GM12875 (cell line): ENCODE measurements around the gene GPR15.
A peak's percentile ranks its signal among the peaks of the same experiment; 100 is the strongest.

ENCODE experiments used
- H3K4me3 ChIP-seq: one replicate; pipeline ENCODE4 v1.5.1; 2011; ENCODE audit warnings: low read depth, low read length, control low read depth
- TF ChIP-seq, protein P1 (sequence below): IDR thresholded peaks from 2 replicates; pipeline ENCODE4 v1.5.1; 2011; ENCODE audit warnings: low read depth, mild to moderate bottlenecking, control low read depth, inconsistent platforms, low read length, moderate library complexity, borderline replicate concordance; ENCODE audit not compliant: insufficient read depth

The GPR15 gene

GRCh38 chr3:98563661-98564281 lies 32.0 kb downstream of the GPR15 start:
- peak overlapping the region; percentile 2 for H3K4me3 ChIP-seq
- TF ChIP-seq, protein P1, sequence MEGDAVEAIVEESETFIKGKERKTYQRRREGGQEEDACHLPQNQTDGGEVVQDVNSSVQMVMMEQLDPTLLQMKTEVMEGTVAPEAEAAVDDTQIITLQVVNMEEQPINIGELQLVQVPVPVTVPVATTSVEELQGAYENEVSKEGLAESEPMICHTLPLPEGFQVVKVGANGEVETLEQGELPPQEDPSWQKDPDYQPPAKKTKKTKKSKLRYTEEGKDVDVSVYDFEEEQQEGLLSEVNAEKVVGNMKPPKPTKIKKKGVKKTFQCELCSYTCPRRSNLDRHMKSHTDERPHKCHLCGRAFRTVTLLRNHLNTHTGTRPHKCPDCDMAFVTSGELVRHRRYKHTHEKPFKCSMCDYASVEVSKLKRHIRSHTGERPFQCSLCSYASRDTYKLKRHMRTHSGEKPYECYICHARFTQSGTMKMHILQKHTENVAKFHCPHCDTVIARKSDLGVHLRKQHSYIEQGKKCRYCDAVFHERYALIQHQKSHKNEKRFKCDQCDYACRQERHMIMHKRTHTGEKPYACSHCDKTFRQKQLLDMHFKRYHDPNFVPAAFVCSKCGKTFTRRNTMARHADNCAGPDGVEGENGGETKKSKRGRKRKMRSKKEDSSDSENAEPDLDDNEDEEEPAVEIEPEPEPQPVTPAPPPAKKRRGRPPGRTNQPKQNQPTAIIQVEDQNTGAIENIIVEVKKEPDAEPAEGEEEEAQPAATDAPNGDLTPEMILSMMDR = no peak

DNA sequence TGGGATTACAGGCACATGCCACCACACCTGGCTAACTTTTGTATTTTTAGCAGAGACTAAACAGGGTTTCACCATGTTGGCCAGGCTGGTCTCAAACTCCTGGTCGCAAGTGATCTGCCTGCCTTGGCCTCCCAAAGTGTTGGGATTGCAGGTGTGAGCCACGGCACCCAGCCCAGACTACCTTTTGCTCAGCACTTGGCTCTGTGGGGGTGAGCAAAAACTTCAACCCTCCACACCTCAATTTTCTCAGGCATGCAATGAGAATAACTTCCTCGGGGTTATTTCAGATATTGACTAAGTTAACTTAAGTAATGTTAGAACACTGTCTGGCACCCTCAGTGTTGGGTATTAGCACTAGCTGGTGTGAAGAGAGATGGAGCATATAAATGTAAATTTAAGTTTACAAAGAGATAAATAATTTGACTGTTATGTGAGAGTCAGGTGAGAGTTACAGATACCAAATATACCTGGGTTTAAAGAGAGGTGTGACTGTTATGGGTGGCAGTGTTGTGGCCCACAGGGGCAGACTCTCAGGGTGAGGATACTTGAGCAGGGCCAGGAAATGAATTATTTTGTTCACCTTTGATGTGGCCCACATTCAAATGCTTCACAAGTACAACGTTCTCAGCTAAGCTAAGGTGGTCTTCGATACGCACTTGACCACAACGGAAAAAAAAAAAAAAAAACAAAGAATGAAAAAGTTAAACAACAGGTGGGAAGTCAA lies 32.7 kb downstream of the GPR15 start:
- TF ChIP-seq, protein P1 = no peak
- H3K4me3 ChIP-seq = peak overlapping the region; percentile 1

DNA sequence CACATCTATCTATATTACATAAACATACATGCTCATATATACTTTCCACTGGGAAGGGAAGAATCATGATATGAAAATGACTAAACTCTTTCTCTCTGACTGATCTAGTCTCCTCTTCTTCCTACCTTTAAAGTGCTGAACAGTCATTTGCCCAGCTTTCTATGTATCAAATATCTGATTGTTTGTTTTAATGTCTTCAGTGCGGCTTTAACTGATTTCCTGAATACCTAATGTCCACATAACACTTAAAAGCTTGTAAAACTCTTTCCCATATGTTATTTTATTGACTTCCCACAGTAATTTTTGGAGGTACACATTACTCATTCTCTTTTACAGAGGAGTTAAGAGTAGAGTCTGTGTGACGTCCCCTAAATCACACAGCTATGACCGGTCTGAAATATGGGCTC lies 33.5 kb downstream of the GPR15 start:
- TF ChIP-seq, protein P1 = no peak

GRCh38 chr3:98565843-98566242 lies 34.1 kb downstream of the GPR15 start:
- H3K4me3 ChIP-seq = no peak overlapping the region
- TF ChIP-seq, protein P1 = no peak

More for the DNA sequence above, 33.5 kb downstream of the GPR15 start:
- no peak overlapping the region for H3K4me3 ChIP-seq

DNA sequence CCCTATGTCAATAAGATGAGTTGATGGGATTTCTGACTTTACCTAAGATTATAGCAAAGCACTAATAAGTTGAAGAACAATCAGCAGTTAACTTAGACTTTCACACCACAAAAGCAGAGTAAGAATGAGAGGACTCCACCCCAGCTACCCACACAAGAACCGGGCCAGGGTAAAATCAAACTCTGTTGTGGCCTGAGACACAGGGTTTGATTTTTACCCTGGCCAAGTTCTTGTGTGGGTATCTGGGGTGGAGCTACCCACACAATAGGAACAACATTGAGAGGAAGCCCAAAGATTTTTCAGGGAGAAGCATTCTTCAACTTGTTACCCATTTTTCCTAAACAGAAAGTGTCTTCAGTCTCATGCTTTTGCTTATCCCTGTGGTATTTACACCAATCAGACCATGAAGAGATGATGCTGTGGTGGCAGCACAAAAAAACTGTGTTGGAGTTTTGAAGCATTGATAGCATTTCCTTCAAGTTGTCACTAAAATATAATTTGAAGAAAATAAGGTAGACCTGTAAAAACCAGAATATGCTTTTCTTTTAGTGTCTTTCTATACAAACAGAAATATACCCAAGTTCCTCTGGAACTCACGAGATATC lies 36.0 kb downstream of the GPR15 start:
- no peak overlapping the region for H3K4me3 ChIP-seq
- TF ChIP-seq, protein P1 = no peak

GRCh38 chr3:98568402-98568801 lies 36.6 kb downstream of the GPR15 start:
- no peak overlapping the region for H3K4me3 ChIP-seq
- TF ChIP-seq, protein P1 = no peak

DNA sequence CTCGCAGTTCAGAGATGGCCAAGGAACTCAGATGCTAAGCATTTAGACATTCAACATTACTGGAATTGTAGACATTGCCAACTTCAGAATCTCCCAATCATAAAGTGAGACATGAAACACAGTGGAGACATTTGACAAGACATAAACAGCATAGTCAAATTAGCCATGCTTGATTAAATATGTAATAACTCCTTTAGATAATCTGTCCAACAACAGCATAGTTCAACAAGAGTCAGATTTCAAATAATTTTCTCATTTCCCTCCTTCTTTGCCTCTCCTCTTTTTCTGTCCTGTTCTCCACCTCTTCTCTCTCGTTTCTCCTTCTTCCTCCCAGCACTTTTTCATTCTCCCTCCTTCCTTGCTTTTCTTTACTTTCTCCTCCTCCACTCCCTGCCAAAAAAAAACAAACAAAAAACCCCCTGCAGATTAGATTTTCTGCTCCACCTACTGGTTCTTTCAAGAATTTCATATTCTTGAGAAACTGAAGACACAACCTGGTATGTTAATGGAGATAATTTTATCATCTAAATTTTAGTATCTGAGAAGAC lies 41.5 kb downstream of the GPR15 start:
- TF ChIP-seq, protein P1 = 0 out of 2 replicates have a peak, but pooled peaks have one; percentile 15
- no peak overlapping the region for H3K4me3 ChIP-seq
